A549 treated with DMSO at 1 μM for 4 hours (cell line): Measurements from ENCODE around the gene RAD1. TPM values are rescaled to one million over a fixed set of nuclear protein-coding genes. Genes with fewer than 3 reads are reported as not detected.

Source experiments
- total RNA-seq: library from RNA; stranded (reverse); fragments of 200-300 nt; extraction: Qiagen RNA extraction; gene quantifications from 5 replicates; pipeline ENCODE4 v1.2.3, GENCODE V29; 2022; ENCODE audit warnings: low read depth

RAD1 gene, protein sequence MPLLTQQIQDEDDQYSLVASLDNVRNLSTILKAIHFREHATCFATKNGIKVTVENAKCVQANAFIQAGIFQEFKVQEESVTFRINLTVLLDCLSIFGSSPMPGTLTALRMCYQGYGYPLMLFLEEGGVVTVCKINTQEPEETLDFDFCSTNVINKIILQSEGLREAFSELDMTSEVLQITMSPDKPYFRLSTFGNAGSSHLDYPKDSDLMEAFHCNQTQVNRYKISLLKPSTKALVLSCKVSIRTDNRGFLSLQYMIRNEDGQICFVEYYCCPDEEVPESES
- total RNA-seq = 36.9 to 41.2 TPM (median 38.0 TPM) in 5 replicates

DNA sequence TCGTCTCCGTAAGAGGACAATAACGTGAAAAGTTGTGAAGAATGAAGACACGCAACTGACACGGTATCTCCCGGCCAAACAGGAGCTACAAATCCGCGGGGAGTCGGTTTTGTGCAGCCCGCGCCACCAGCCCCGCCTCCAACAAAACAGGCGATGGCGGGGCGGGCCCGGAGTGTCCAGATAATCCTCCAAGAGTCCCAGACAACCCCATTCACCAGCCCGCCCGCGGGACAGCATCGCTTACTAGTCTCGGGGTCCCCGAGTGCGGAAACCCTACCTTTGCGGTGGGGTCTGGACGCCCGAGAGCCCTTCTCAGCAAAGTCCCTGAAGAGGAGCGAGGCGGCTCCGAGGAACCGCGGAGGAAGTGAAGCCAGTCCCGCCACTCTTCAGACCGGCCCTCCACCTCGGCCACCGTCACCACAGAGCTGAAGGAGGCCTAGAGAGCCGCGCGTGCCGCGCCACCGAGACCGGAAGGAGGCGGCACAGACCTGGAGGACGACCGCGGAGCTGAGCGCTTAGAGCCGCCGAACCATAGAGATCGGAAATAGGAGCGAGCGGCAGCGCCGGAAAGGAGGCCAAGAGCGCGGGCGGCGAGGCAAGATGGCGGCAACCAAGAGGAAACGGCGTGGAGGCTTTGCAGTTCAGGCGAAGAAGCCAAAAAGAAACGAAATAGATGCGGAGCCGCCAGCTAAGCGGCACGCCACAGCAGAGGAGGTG, at the start of gene RAD1, which contains the start of gene BRIX1:
TSS of gene RAD1 (minus strand) at position 366 of the 717 bp plus-strand sequence. CDS start 612 bp downstream, outside the sequence.
TSS of gene BRIX1 (plus strand) at position 573 of the 717 bp plus-strand sequence. CDS start at position 601, 28 bp downstream.

DNA sequence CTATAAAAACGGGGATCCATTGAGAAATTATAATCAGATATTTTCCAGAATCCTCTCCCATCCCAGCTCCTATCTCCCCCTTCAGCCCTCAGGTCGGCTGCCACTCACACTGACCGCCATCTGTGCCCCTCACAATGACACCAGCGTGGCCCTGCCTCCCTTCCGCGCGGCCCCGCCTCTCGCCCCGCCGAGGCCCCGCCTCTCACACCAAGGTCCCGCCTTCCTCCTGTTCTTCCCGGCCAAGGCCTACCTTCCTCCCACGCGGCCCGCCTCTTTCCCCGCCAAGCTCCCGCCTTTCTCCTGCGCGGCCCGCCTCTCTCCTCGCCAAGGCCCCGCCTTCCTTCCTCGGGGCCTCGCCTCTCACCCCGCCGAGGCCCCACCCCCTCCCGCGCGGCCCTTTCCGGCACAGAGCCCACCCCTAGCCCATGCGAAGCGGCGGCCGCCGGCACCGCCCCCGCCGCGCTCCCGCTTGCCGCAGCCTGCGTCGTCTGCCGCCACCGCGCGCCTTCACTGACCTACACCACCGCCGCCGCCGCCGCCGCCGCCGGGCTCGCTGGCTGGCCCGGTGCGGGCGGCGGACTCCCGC, 13.9 kb upstream of the RAD1 start, which contains the start of gene DNAJC21:
TSS of gene DNAJC21 (plus strand) at position 426 of the 586 bp plus-strand sequence. CDS start 261 bp downstream, outside the sequence.

Other genes with a start within 250 kb of the RAD1 start
- gene TTC23L, start 76.3 kb downstream of the RAD1 start, total RNA-seq = 0.05 to 0.33 TPM (median 0.22 TPM) in 4 of 5 replicates, not detected in the other
- 46.8 to 61.7 TPM (median 58.3 TPM) in 5 replicates for gene BRIX1, start 207 bp upstream of the RAD1 start, total RNA-seq
- gene DNAJC21, start 14.1 kb upstream of the RAD1 start, total RNA-seq = 27.3 to 31.7 TPM (median 29.7 TPM) in 5 replicates
- not detected in 5 replicates for gene AGXT2, start 132.4 kb upstream of the RAD1 start, total RNA-seq